Spinal cord (tissue), 10 donors: Measurements from ENCODE around the gene MTHFD1. TPM values are rescaled to one million over a fixed set of nuclear protein-coding genes. Genes with fewer than 3 reads are reported as not detected.

ENCODE experiments used
- DNase-seq, 6 donors: peaks; one replicate each; pipeline versions ENCODE4 v3.0.0 to v3.0.0-alpha.2; 2013 to 2015; ENCODE audit warnings: low spot score in 6 of 6, low read depth in 4 of 6
- H3K27ac ChIP-seq: one replicate; pipeline ENCODE4 v1.5.1; 2013; ENCODE audit warnings: low read depth, low read length, control low read depth
- H3K27me3 ChIP-seq: one replicate; pipeline ENCODE4 v1.6.1; 2013; ENCODE audit warnings: low read length; ENCODE audit not compliant: control insufficient read depth, insufficient read depth
- H3K36me3 ChIP-seq: one replicate; pipeline ENCODE4 v1.6.1; 2013; ENCODE audit warnings: low read length; ENCODE audit not compliant: control insufficient read depth, insufficient read depth
- H3K4me1 ChIP-seq: one replicate; pipeline ENCODE4 v1.6.1; 2013; ENCODE audit warnings: low read length; ENCODE audit not compliant: control insufficient read depth, insufficient read depth
- H3K4me3 ChIP-seq: one replicate; pipeline ENCODE4 v1.5.1; 2013; ENCODE audit warnings: low read depth, low read length, control low read depth
- H3K9me3 ChIP-seq: one replicate; pipeline ENCODE4 v1.6.1; 2013; ENCODE audit warnings: low read length; ENCODE audit not compliant: control insufficient read depth, insufficient read depth
- WGBS: methylation state at CpG from one replicate; pipeline ENCODE4 v1.1.5; 2013; ENCODE audit warnings: missing lambda C conversion rate; ENCODE audit not compliant: insufficient coverage; 5-methylcytosine and 5-hydroxymethylcytosine counted together
- polyA plus RNA-seq, 2 donors: library from polyadenylated mRNA; unstranded; fragments of 120-200 nt; gene quantifications; one replicate each; pipeline ENCODE4 v1.2.1, GENCODE V29; 2013; ENCODE audit not compliant: insufficient read length in 2 of 2
- total RNA-seq, 2 donors: library from RNA; depleted of rRNA in 1 of 2; stranded (reverse); fragments of 120-200 nt in 1 of 2; fragments of >200 nt in 1 of 2; gene quantifications; one replicate each; pipeline versions ENCODE4 v1.2.3 to v1.2.4, GENCODE V29; 2013 to 2014
- donor health status: healthy.

Gene MTHFD1
- total and polyA plus RNA-seq, 4 donors, result 30.4 to 83.3 (median 53.1) TPM

- WGBS, result 99% methylated on average over 6 of the region's 6 CpGs
- Histone ChIP-seq H3K9me3 (no peaks in the 10 kb centered on the region), H3K4me1 (no peaks in the 10 kb centered on the region), H3K27ac (no peak overlapping the region), H3K27me3 (no peaks in the 10 kb centered on the region), H3K36me3 (no peaks in the 10 kb centered on the region), H3K4me3 (no peak overlapping the region)
- DNase-seq, result no peak
Measured at GRCh38 chr14:64463873-64464272, 75.7 kb downstream of the MTHFD1 start.

GRCh38 chr14:64464651-64465050 lies 76.5 kb downstream of the MTHFD1 start:
- DNase-seq, result peak in 1 of 6 donors; percentile 47
- H3K27ac ChIP-seq, result no peak overlapping the region
- no peaks in the 10 kb centered on the region for H3K36me3 ChIP-seq
- no peaks in the 10 kb centered on the region for H3K4me1 ChIP-seq
- no peaks in the 10 kb centered on the region for H3K9me3 ChIP-seq
- WGBS, result 0% methylated on average over 1 of the region's 6 CpGs
- H3K27me3 ChIP-seq, result no peaks in the 10 kb centered on the region
- peak overlapping the region; percentile 55 for H3K4me3 ChIP-seq

GRCh38 chr14:64465191-64465822 lies 77.2 kb downstream of the MTHFD1 start, which contains the start of gene AKAP5:
Gene AKAP5 (plus strand): TSS chr14:64465499. CDS start chr14:64468395, 2,896 bp downstream.
- Histone ChIP-seq H3K27me3 (no peaks in the 10 kb centered on the region), H3K27ac (peak within 1 kb of the TSS; percentile 22), H3K4me1 (no peaks in the 10 kb centered on the region), H3K36me3 (no peaks in the 10 kb centered on the region), H3K4me3 (peak within 1 kb of the TSS; percentile 68), H3K9me3 (no peaks in the 10 kb centered on the region)
- 0% methylated on average over 67 of the region's 74 CpGs for WGBS
- DNase-seq, result peak in 5 of 6 donors; percentile 44 to 93 (median 64)

- Histone ChIP-seq H3K4me1 (no peaks in the 10 kb centered on the region), H3K27me3 (no peaks in the 10 kb centered on the region), H3K4me3 (peak overlapping the region; percentile 68), H3K36me3 (no peaks in the 10 kb centered on the region), H3K27ac (peak overlapping the region; percentile 22), H3K9me3 (no peaks in the 10 kb centered on the region)
- WGBS, result 1% methylated on average over 7 of the region's 15 CpGs
- peak in 5 of 6 donors; percentile 32 to 85 (median 41) for DNase-seq
Measured at GRCh38 chr14:64465831-64466554, 77.8 kb downstream of the MTHFD1 start.

- WGBS, result no CpG with 5 or more reads among the region's 3 CpGs
- no peaks in the 10 kb centered on the region for H3K36me3 ChIP-seq
- H3K27ac ChIP-seq, result no peak overlapping the region
- H3K4me3 ChIP-seq, result no peak overlapping the region
- no peaks in the 10 kb centered on the region for H3K9me3 ChIP-seq
- no peaks in the 10 kb centered on the region for H3K27me3 ChIP-seq
- no peaks in the 10 kb centered on the region for H3K4me1 ChIP-seq
- no peak for DNase-seq
Measured at GRCh38 chr14:64467101-64467500, 78.9 kb downstream of the MTHFD1 start.

- Histone ChIP-seq H3K27me3 (no peaks in the 10 kb centered on the region), H3K4me1 (no peaks in the 10 kb centered on the region), H3K36me3 (no peaks in the 10 kb centered on the region), H3K27ac (no peak overlapping the region), H3K9me3 (no peaks in the 10 kb centered on the region), H3K4me3 (no peak overlapping the region)
- no peak for DNase-seq
Measured at GRCh38 chr14:64467566-64467965, 79.4 kb downstream of the MTHFD1 start.

- Histone ChIP-seq H3K9me3 (no peaks in the 10 kb centered on the region), H3K4me1 (no peaks in the 10 kb centered on the region), H3K36me3 (no peaks in the 10 kb centered on the region), H3K4me3 (no peak overlapping the region), H3K27me3 (no peaks in the 10 kb centered on the region), H3K27ac (no peak overlapping the region)
- no peak for DNase-seq
- WGBS, result 60% methylated on average over 1 of the region's 3 CpGs
Measured at GRCh38 chr14:64468451-64468850, 80.3 kb downstream of the MTHFD1 start.

GRCh38 chr14:64474041-64474440 lies 85.9 kb downstream of the MTHFD1 start:
- no peaks in the 10 kb centered on the region for H3K4me1 ChIP-seq
- no peak overlapping the region for H3K27ac ChIP-seq
- no peaks in the 10 kb centered on the region for H3K27me3 ChIP-seq
- H3K4me3 ChIP-seq, result no peak overlapping the region
- no peaks in the 10 kb centered on the region for H3K9me3 ChIP-seq
- no peaks in the 10 kb centered on the region for H3K36me3 ChIP-seq
- 40% methylated on average over 1 of the region's 2 CpGs for WGBS
- DNase-seq, result no peak

GRCh38 chr14:64474698-64475097 lies 86.5 kb downstream of the MTHFD1 start:
- Histone ChIP-seq H3K4me3 (no peak overlapping the region), H3K27me3 (no peaks in the 10 kb centered on the region), H3K4me1 (no peaks in the 10 kb centered on the region), H3K36me3 (no peaks in the 10 kb centered on the region), H3K27ac (no peak overlapping the region), H3K9me3 (no peaks in the 10 kb centered on the region)
- no CpG with 5 or more reads among the region's 4 CpGs for WGBS
- no peak for DNase-seq
